Progenitor cell of endocrine pancreas (in vitro differentiated cells): ENCODE results near the gene RAB11FIP3. TPM values are rescaled to one million over a fixed set of nuclear protein-coding genes. Genes with fewer than 3 reads are reported as not detected.
A peak's percentile ranks its signal among the peaks of the same experiment; 100 is the strongest.

Experiments
- DNase-seq: peaks from one replicate; pipeline ENCODE4 v3.0.0; 2021; ENCODE audit warnings: low spot score; ENCODE audit not compliant: unreplicated experiment
- H3K27ac Mint-ChIP-seq: 2 replicates; pipeline ENCODE4 v1.8.0; 2021; ENCODE audit warnings: mild to moderate bottlenecking, moderate library complexity, mixed read lengths
- H3K27me3 Mint-ChIP-seq: 2 replicates; pipeline ENCODE4 v1.8.0; 2021; ENCODE audit warnings: mixed read lengths
- H3K36me3 Mint-ChIP-seq: 2 replicates; pipeline ENCODE4 v1.8.0; 2022; ENCODE audit warnings: mixed read lengths; ENCODE audit not compliant: insufficient read depth
- H3K4me1 Mint-ChIP-seq: 2 replicates; pipeline ENCODE4 v1.8.0; 2021; ENCODE audit warnings: low read depth, mixed read lengths
- H3K4me3 Mint-ChIP-seq: 2 replicates; pipeline ENCODE4 v1.8.0; 2021; ENCODE audit warnings: low read depth, mild to moderate bottlenecking, moderate library complexity, mixed read lengths
- H3K9me3 Mint-ChIP-seq: 2 replicates; pipeline ENCODE4 v1.8.0; 2021; ENCODE audit warnings: low read depth, mixed read lengths
- total RNA-seq: library from RNA; stranded (reverse); gene quantifications from 2 replicates; pipeline ENCODE4 v1.2.1, GENCODE V29; 2021
- TF ChIP-seq, protein P1 (sequence below): fragments of 200-600 bp; sonication (generic); IDR thresholded peaks from one replicate; pipeline ENCODE4 v1.5.0; 2021; ENCODE audit warnings: antibody characterized with exemption, mild to moderate bottlenecking; ENCODE audit not compliant: unreplicated experiment

The RAB11FIP3 gene
- total RNA-seq, 1 donor from 2014 or later: 97.9 TPM

DNA sequence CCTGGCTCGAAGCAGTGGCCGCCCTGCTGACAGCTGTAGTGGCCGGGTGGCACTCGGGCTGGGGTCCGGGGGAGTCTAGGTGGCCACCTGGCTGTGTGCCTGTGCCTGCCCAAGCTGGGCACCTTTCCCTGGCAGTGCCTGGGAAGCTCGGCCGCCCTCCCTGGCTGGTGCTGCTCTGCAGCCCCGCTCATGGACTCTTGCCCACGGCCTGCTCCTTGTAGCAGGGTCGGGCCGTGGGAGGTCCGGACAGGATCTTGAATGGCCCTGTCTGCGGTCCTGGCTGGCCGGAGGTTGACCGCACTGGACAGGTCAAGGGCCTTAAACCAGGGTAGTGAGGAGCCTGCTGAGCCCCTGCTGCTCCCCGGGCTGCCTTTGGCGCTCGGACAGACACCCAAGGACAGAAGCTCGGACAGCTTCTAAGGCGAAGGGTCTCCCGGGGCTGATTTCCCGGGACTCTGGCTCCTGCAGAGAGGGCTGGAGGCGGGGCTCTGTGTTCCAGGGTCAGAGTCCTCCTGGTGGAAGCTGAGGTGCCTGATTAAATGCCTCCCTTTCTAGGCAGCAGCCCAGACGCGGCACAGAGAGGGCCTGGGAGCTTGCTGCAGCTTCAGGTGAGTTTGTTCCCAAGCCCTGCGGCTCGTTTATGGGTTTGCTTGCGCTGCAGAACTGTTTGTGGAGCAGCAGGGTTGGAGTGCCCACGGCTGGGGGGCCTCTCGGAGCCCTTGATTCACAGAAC is 108.1 kb downstream of the RAB11FIP3 start:
- Mint-ChIP-seq H3K27ac (peak overlapping the region; percentile 59), H3K4me1 (peaks cover 11% of the 10 kb centered on the region), H3K27me3 (no peaks in the 10 kb centered on the region), H3K4me3 (no peak overlapping the region), H3K36me3 (no peaks in the 10 kb centered on the region), H3K9me3 (no peaks in the 10 kb centered on the region)
- peak; percentile 51 for DNase-seq
- TF ChIP-seq, protein P1, sequence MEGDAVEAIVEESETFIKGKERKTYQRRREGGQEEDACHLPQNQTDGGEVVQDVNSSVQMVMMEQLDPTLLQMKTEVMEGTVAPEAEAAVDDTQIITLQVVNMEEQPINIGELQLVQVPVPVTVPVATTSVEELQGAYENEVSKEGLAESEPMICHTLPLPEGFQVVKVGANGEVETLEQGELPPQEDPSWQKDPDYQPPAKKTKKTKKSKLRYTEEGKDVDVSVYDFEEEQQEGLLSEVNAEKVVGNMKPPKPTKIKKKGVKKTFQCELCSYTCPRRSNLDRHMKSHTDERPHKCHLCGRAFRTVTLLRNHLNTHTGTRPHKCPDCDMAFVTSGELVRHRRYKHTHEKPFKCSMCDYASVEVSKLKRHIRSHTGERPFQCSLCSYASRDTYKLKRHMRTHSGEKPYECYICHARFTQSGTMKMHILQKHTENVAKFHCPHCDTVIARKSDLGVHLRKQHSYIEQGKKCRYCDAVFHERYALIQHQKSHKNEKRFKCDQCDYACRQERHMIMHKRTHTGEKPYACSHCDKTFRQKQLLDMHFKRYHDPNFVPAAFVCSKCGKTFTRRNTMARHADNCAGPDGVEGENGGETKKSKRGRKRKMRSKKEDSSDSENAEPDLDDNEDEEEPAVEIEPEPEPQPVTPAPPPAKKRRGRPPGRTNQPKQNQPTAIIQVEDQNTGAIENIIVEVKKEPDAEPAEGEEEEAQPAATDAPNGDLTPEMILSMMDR: peak; percentile 20

DNA sequence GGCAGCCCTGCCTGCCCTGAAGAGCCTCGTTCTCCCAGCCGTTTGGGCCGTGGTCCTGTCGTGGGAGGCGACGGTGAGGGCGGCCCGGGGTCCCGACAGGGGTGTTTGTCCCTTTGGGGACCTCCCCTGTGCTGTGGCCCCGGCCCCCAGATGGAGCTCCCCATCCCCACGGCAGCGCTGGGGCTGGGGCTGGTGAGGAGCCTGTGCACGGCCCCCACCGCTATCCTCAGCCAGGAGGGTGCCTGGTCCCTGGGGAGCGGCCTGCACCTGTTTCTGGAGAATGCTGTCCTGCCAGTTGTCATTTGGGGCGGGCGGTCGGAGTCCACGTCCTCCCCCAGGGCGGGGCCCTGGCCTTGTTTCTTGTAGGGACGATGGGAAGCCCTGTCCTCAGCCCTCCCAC is 108.7 kb downstream of the RAB11FIP3 start:
- Mint-ChIP-seq H3K36me3 (peaks cover 2% of the 10 kb centered on the region), H3K4me1 (peaks cover 9% of the 10 kb centered on the region), H3K27me3 (no peaks in the 10 kb centered on the region), H3K27ac (no peak overlapping the region), H3K4me3 (no peak overlapping the region), H3K9me3 (no peaks in the 10 kb centered on the region)
- DNase-seq: no peak
- TF ChIP-seq, protein P1: no peak

DNA sequence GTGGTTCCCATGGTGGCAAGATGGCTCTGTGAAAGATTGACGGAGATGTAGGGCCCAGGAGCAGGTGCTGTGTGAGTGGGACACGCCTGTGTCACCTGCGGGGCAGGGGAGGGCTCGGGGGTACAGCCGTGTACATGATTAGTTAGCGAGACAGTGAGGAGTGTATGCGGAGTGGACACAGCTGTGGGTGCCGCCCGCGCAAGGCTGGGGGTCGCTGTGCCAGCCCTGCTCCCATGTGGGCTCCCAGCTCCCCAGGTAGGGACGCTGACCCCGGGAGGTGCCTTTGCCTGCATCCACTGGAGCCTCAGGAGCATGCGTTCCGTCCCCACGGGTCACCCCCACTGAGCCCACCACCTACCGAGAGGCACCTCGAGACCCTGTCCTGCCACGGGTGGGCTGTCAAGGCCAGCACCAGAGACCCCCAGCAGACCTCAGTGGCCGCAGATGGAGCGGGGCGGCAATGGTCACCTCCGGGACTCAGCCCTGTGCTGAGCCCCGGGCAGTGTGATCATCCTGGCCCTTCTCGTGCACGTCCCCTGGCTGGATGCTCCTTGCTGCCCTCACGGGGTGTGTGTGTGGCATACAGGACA is 109.5 kb downstream of the RAB11FIP3 start:
- Mint-ChIP-seq H3K36me3 (peaks cover 2% of the 10 kb centered on the region), H3K27me3 (no peaks in the 10 kb centered on the region), H3K4me1 (peaks cover 9% of the 10 kb centered on the region), H3K9me3 (no peaks in the 10 kb centered on the region), H3K27ac (no peak overlapping the region), H3K4me3 (no peak overlapping the region)
- TF ChIP-seq, protein P1: no peak
- DNase-seq: no peak

DNA sequence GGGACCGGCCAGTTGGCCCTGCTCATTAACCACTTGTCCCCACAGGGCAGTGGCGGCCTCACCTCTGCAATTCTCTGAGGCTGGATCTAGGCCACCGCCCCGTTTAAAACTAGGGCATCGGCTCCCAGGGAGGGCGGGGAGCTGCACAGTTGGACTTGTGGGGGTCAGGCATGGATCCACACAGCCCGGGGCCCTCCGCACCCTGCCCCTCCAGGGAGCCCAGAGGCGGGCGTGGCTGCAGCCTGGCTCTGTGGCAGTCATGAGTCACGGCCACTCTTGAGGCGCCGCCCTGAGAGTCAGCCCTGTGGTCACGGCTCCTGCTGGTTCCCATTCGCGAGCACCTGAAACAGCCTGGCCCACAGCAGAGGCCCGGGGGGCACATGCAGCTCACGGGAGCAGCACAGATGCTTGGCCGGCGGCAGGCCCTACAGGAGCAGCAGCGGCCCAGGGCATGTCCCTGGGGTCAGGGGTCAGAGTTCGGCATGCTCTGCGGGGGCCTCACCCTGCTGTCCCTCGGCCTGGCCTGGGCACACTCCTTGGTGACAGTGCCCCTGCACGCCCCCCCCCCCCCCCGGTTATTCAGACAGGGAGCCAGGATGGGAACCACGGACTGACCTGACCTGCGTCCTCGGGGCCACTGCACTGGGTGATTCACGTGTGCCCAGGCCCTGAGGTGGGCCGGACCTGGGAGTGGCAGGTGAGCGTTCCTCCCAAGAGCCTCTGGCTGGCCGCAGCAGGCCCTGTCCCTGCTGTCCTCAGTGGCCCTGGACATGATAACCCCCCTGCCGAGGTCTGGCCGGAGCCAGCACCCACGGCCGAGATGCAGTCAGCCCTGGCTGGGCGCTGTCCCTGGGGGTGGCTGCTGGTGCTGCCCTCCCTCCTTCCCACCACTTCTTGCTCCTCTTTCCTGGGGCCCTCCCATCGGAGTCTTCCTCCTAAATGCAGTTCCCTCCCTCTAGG is 110.3 kb downstream of the RAB11FIP3 start:
- DNase-seq: no peak
- no peak overlapping the region for H3K27ac Mint-ChIP-seq

More for the DNA sequence above, 110.3 kb downstream of the RAB11FIP3 start:
- H3K36me3 Mint-ChIP-seq: peaks cover 2% of the 10 kb centered on the region
- H3K4me1 Mint-ChIP-seq: peaks cover 9% of the 10 kb centered on the region
- TF ChIP-seq, protein P1: no peak
- H3K27me3 Mint-ChIP-seq: no peaks in the 10 kb centered on the region
- H3K4me3 Mint-ChIP-seq: no peak overlapping the region
- no peaks in the 10 kb centered on the region for H3K9me3 Mint-ChIP-seq
